HG02973 (cell line): ENCODE data around the gene PFN4.

Source experiments
- ATAC-seq: cut with Tn5 transposase; IDR thresholded peaks from one replicate; pipeline ENCODE4 v1.9.1; 2021; ENCODE audit warnings: moderate library complexity; ENCODE audit not compliant: unreplicated experiment

PFN4 gene

GRCh38 chr2:24080701-24081100, 42.4 kb downstream of the PFN4 start:
- no peak for ATAC-seq

GRCh38 chr2:24077879-24078278, 45.3 kb downstream of the PFN4 start:
- no peak for ATAC-seq

GRCh38 chr2:24077535-24077877, 45.6 kb downstream of the PFN4 start:
- no peak for ATAC-seq

- ATAC-seq = peak; percentile 23
These were observed 46.1 kb downstream of the PFN4 start for GRCh38 chr2:24076849-24077534.

GRCh38 chr2:24075915-24076848, 47.0 kb downstream of the PFN4 start, which contains the start of gene SF3B6:
SF3B6 (minus strand) TSS chr2:24076326; CDS start chr2:24076229, 97 bp downstream.
- ATAC-seq = peak; percentile 90

GRCh38 chr2:24075259-24075658, 47.9 kb downstream of the PFN4 start:
- ATAC-seq = no peak

- ATAC-seq = no peak
These were observed 49.3 kb downstream of the PFN4 start for GRCh38 chr2:24073816-24074215.

- no peak for ATAC-seq
These were observed 50.9 kb downstream of the PFN4 start for GRCh38 chr2:24072259-24072658.

- no peak for ATAC-seq
These were observed 57.8 kb downstream of the PFN4 start for GRCh38 chr2:24065341-24065740.
